Stomach smooth muscle (tissue), 2 donors: ENCODE data around the gene ZNF728.
"Not testable (repeated sequence)": the region's sequence is repeated elsewhere in the genome, so short reads cannot be mapped to it uniquely, and the experiment has no call there.

Source experiments
- H3K27ac ChIP-seq: one replicate; pipeline ENCODE4 v1.7.0; 2013; ENCODE audit warnings: mild to moderate bottlenecking, low read length, inconsistent platforms
- H3K27me3 ChIP-seq, 2 donors: one replicate each; pipeline ENCODE4 v1.7.0; 2013; ENCODE audit warnings: low read length in 2 of 2; ENCODE audit not compliant: insufficient read depth in 2 of 2, control insufficient read depth in 1 of 2
- H3K36me3 ChIP-seq, 2 donors: one replicate each; pipeline ENCODE4 v1.7.0; 2013; ENCODE audit warnings: low read length in 2 of 2; ENCODE audit not compliant: control insufficient read depth in 2 of 2, insufficient read depth in 2 of 2
- H3K4me1 ChIP-seq: one replicate; pipeline ENCODE4 v1.7.0; 2013; ENCODE audit warnings: low read length; ENCODE audit not compliant: control insufficient read depth, insufficient read depth
- H3K4me3 ChIP-seq, 2 donors: one replicate each; pipeline ENCODE4 v1.7.0; 2013; ENCODE audit warnings: low read length in 2 of 2
- H3K9ac ChIP-seq, 2 donors: one replicate each; pipeline ENCODE4 v1.7.0; 2013; ENCODE audit warnings: low read length in 2 of 2, mild to moderate bottlenecking in 1 of 2
- H3K9me3 ChIP-seq, 2 donors: one replicate each; pipeline ENCODE4 v1.7.0; 2013; ENCODE audit warnings: low read length in 2 of 2; ENCODE audit not compliant: control insufficient read depth in 2 of 2
- donor health status: healthy.
- donor health status: Pancreatic carcinoma.

The ZNF728 gene

GRCh38 chr19:22927576-22927975 lies 75.4 kb downstream of the ZNF728 start:
- not testable (repeated sequence) for H3K4me3 ChIP-seq, H3K9ac ChIP-seq, H3K9me3 ChIP-seq

GRCh38 chr19:22925181-22925580 lies 77.8 kb downstream of the ZNF728 start:
- H3K4me3 ChIP-seq, H3K9me3 ChIP-seq, H3K36me3 ChIP-seq, H3K27me3 ChIP-seq, H3K4me1 ChIP-seq, H3K9ac ChIP-seq, H3K27ac ChIP-seq: not testable (repeated sequence)

More at GRCh38 chr19:22927576-22927975, 75.4 kb downstream of the ZNF728 start:
- not testable (repeated sequence) for H3K27me3 ChIP-seq, H3K36me3 ChIP-seq, H3K27ac ChIP-seq, H3K4me1 ChIP-seq
